GM21717 (cell line): ENCODE results near the gene DBF4.
A peak's percentile ranks its signal among the peaks of the same experiment; 100 is the strongest.
"Not testable (repeated sequence)": the region's sequence is repeated elsewhere in the genome, so short reads cannot be mapped to it uniquely, and the experiment has no call there.

Experiments used
- ATAC-seq: cut with Tn5 transposase; IDR thresholded peaks from one replicate; pipeline ENCODE4 v1.9.1; 2021; ENCODE audit warnings: mild to moderate bottlenecking, moderate library complexity; ENCODE audit not compliant: unreplicated experiment

Gene DBF4

GRCh38 chr7:87876040-87876868 lies at the start of gene DBF4, which contains the start of gene SLC25A40:
DBF4 (plus strand) TSS chr7:87876493; CDS start chr7:87876733, 240 bp downstream.
SLC25A40 (minus strand) TSS chr7:87876360; CDS start chr7:87858727, 17,633 bp downstream.
- ATAC-seq, result peak; percentile 92

- ATAC-seq, result not testable (repeated sequence)
Measured at GRCh38 chr7:87828383-87828782, 47.9 kb upstream of the DBF4 start.

GRCh38 chr7:87831097-87831496 lies 45.2 kb upstream of the DBF4 start:
- no peak for ATAC-seq

- ATAC-seq, result no peak
Measured at GRCh38 chr7:87833130-87833529, 43.2 kb upstream of the DBF4 start.

- ATAC-seq, result no peak
Measured at GRCh38 chr7:87837597-87837996, 38.7 kb upstream of the DBF4 start.

- no peak for ATAC-seq
Measured at GRCh38 chr7:87850836-87851593, 25.3 kb upstream of the DBF4 start.

- ATAC-seq, result no peak
Measured at GRCh38 chr7:87852306-87852705, 24.0 kb upstream of the DBF4 start.

- ATAC-seq, result no peak
Measured at GRCh38 chr7:87853237-87853864, 22.9 kb upstream of the DBF4 start.

- no peak for ATAC-seq
Measured at GRCh38 chr7:87858417-87859100, 17.7 kb upstream of the DBF4 start.

GRCh38 chr7:87866089-87866488 lies 10.2 kb upstream of the DBF4 start:
- ATAC-seq, result no peak

- not testable (repeated sequence) for ATAC-seq
Measured at GRCh38 chr7:87866533-87866932, 9.8 kb upstream of the DBF4 start.

- no peak for ATAC-seq
Measured at GRCh38 chr7:87870471-87870870, 5.8 kb upstream of the DBF4 start.

GRCh38 chr7:87872346-87872745 lies 3.9 kb upstream of the DBF4 start:
- ATAC-seq, result no peak

- not testable (repeated sequence) for ATAC-seq
Measured at GRCh38 chr7:87873328-87873727, 3.0 kb upstream of the DBF4 start.

GRCh38 chr7:87874066-87874465 lies 2.2 kb upstream of the DBF4 start:
- no peak for ATAC-seq

- peak; percentile 22 for ATAC-seq
Measured at GRCh38 chr7:87875151-87876039, 898 bp upstream of the DBF4 start.

GRCh38 chr7:87876869-87877234 lies 559 bp downstream of the DBF4 start:
- peak; percentile 17 for ATAC-seq

GRCh38 chr7:87877366-87878040 lies 1.2 kb downstream of the DBF4 start:
- no peak for ATAC-seq

GRCh38 chr7:87878208-87878735 lies 2.0 kb downstream of the DBF4 start:
- ATAC-seq, result no peak
